Measurements from ENCODE around the gene CREBBP. TPM values are rescaled to one million over a fixed set of nuclear protein-coding genes. Genes with fewer than 3 reads are reported as not detected.

CREBBP gene
- total RNA-seq, 2 experiments from 2014 or later = 49.2 to 53.2 TPM

- no peak for DNase-seq
- Mint-ChIP-seq H3K27ac (no peak overlapping the region), H3K4me1 (peaks cover 23% of the 10 kb centered on the region), H3K36me3 (peaks cover 26% of the 10 kb centered on the region), H3K4me3 (no peak overlapping the region), H3K27me3 (peaks cover 4% of the 10 kb centered on the region), H3K9me3 (ENCODE audit: low read depth) (no peaks in the 10 kb centered on the region)
- ATAC-seq = no peak
- CTCF ChIA-PET = no interaction called here
Observed at GRCh38 chr16:3785413-3785812, 95.1 kb downstream of the CREBBP start.

GRCh38 chr16:3783516-3783915 is 97.0 kb downstream of the CREBBP start:
- Mint-ChIP-seq H3K36me3 (peaks cover 15% of the 10 kb centered on the region), H3K4me3 (no peak overlapping the region), H3K27me3 (no peaks in the 10 kb centered on the region), H3K9me3 (ENCODE audit: low read depth) (no peaks in the 10 kb centered on the region), H3K27ac (no peak overlapping the region), H3K4me1 (peaks cover 7% of the 10 kb centered on the region)
- CTCF ChIA-PET = no interaction called here
- DNase-seq (no peak), ATAC-seq (no peak)

- CTCF ChIA-PET = no interaction called here
- DNase-seq (no peak), ATAC-seq (no peak)
- no peaks in the 10 kb centered on the region for H3K9me3 Mint-ChIP-seq (ENCODE audit: low read depth)
- peaks cover 4% of the 10 kb centered on the region for H3K4me1 Mint-ChIP-seq
- no peaks in the 10 kb centered on the region for H3K27me3 Mint-ChIP-seq
- H3K27ac Mint-ChIP-seq = no peak overlapping the region
- H3K36me3 Mint-ChIP-seq = peaks cover 15% of the 10 kb centered on the region
- H3K4me3 Mint-ChIP-seq = no peak overlapping the region
Observed at GRCh38 chr16:3782566-3782965, 97.9 kb downstream of the CREBBP start.

GRCh38 chr16:3781421-3781820 is 99.1 kb downstream of the CREBBP start:
- H3K27me3 Mint-ChIP-seq = no peaks in the 10 kb centered on the region
- ATAC-seq = no peak

GRCh38 chr16:3780570-3780969 is 99.9 kb downstream of the CREBBP start:
- peaks cover 19% of the 10 kb centered on the region for H3K36me3 Mint-ChIP-seq
- ATAC-seq (peak; percentile 64), DNase-seq (no peak)
- H3K4me1 Mint-ChIP-seq = peaks cover 4% of the 10 kb centered on the region
- no peaks in the 10 kb centered on the region for H3K27me3 Mint-ChIP-seq
- CTCF ChIA-PET = no interaction called here
- H3K9me3 Mint-ChIP-seq (ENCODE audit: low read depth) = no peaks in the 10 kb centered on the region
- no peak overlapping the region for H3K4me3 Mint-ChIP-seq
- H3K27ac Mint-ChIP-seq = no peak overlapping the region

More at GRCh38 chr16:3781421-3781820, 99.1 kb downstream of the CREBBP start:
- no peak overlapping the region for H3K27ac Mint-ChIP-seq
- DNase-seq = no peak
- CTCF ChIA-PET = interaction anchor here (0.8 kb wide), 1 partner anchor 9 kb away, joined by 3 read pairs; no protein-coding TSS in a partner anchor
- peaks cover 19% of the 10 kb centered on the region for H3K36me3 Mint-ChIP-seq
- peaks cover 4% of the 10 kb centered on the region for H3K4me1 Mint-ChIP-seq
- H3K4me3 Mint-ChIP-seq = no peak overlapping the region
- H3K9me3 Mint-ChIP-seq (ENCODE audit: low read depth) = no peaks in the 10 kb centered on the region

- DNase-seq (no peak), ATAC-seq (no peak)
- peaks cover under 1% of the 10 kb centered on the region for H3K4me1 Mint-ChIP-seq
- no peak overlapping the region for H3K4me3 Mint-ChIP-seq
- H3K36me3 Mint-ChIP-seq = peaks cover 19% of the 10 kb centered on the region
- no peaks in the 10 kb centered on the region for H3K9me3 Mint-ChIP-seq (ENCODE audit: low read depth)
- H3K27me3 Mint-ChIP-seq = no peaks in the 10 kb centered on the region
- no peak overlapping the region for H3K27ac Mint-ChIP-seq
- CTCF ChIA-PET = interaction anchor here (0.9 kb wide), 1 partner anchor 14 kb away, joined by 3 read pairs; no protein-coding TSS in a partner anchor
Observed at GRCh38 chr16:3776316-3776715, 104.2 kb downstream of the CREBBP start.

- no peak overlapping the region for H3K27ac Mint-ChIP-seq
- DNase-seq = no peak
- H3K9me3 Mint-ChIP-seq (ENCODE audit: low read depth) = no peaks in the 10 kb centered on the region
- CTCF ChIA-PET = no interaction called here
- no peaks in the 10 kb centered on the region for H3K27me3 Mint-ChIP-seq
- no peak for ATAC-seq
- no peak overlapping the region for H3K4me3 Mint-ChIP-seq
- H3K4me1 Mint-ChIP-seq = no peaks in the 10 kb centered on the region
- peaks cover 23% of the 10 kb centered on the region for H3K36me3 Mint-ChIP-seq
Observed at GRCh38 chr16:3774819-3775218, 105.7 kb downstream of the CREBBP start.

GRCh38 chr16:3774156-3774767 is 106.3 kb downstream of the CREBBP start:
- no peaks in the 10 kb centered on the region for H3K27me3 Mint-ChIP-seq
- DNase-seq = no peak
- ATAC-seq = no peak
- CTCF ChIA-PET = no interaction called here
- H3K36me3 Mint-ChIP-seq = peaks cover 24% of the 10 kb centered on the region
- no peaks in the 10 kb centered on the region for H3K9me3 Mint-ChIP-seq (ENCODE audit: low read depth)
- H3K27ac Mint-ChIP-seq = no peak overlapping the region
- H3K4me1 Mint-ChIP-seq = no peaks in the 10 kb centered on the region
- no peak overlapping the region for H3K4me3 Mint-ChIP-seq

- Mint-ChIP-seq H3K36me3 (peaks cover 29% of the 10 kb centered on the region), H3K27me3 (no peaks in the 10 kb centered on the region), H3K4me1 (no peaks in the 10 kb centered on the region)
Observed at GRCh38 chr16:3773663-3774062, 106.8 kb downstream of the CREBBP start.

GRCh38 chr16:3771513-3771912 is 109.0 kb downstream of the CREBBP start:
- Mint-ChIP-seq H3K9me3 (ENCODE audit: low read depth) (no peaks in the 10 kb centered on the region), H3K4me3 (no peak overlapping the region), H3K4me1 (peaks cover 3% of the 10 kb centered on the region), H3K27me3 (no peaks in the 10 kb centered on the region), H3K36me3 (peaks cover 36% of the 10 kb centered on the region), H3K27ac (no peak overlapping the region)
- CTCF ChIA-PET = no interaction called here
- DNase-seq (no peak), ATAC-seq (no peak)

More at GRCh38 chr16:3773663-3774062, 106.8 kb downstream of the CREBBP start:
- ATAC-seq (no peak), DNase-seq (no peak)
- no peak overlapping the region for H3K27ac Mint-ChIP-seq
- CTCF ChIA-PET = no interaction called here
- H3K4me3 Mint-ChIP-seq = no peak overlapping the region
- no peaks in the 10 kb centered on the region for H3K9me3 Mint-ChIP-seq (ENCODE audit: low read depth)

GRCh38 chr16:3770530-3770929 is 110.0 kb downstream of the CREBBP start:
- Mint-ChIP-seq H3K9me3 (ENCODE audit: low read depth) (no peaks in the 10 kb centered on the region), H3K4me3 (no peak overlapping the region), H3K36me3 (peaks cover 31% of the 10 kb centered on the region)

GRCh38 chr16:3769942-3770341 is 110.6 kb downstream of the CREBBP start:
- Mint-ChIP-seq H3K9me3 (ENCODE audit: low read depth) (no peaks in the 10 kb centered on the region), H3K4me1 (peaks cover 3% of the 10 kb centered on the region), H3K36me3 (peaks cover 31% of the 10 kb centered on the region), H3K4me3 (no peak overlapping the region), H3K27ac (no peak overlapping the region), H3K27me3 (no peaks in the 10 kb centered on the region)
- no peak for ATAC-seq
- no peak for DNase-seq
- CTCF ChIA-PET = no interaction called here

More at GRCh38 chr16:3770530-3770929, 110.0 kb downstream of the CREBBP start:
- Mint-ChIP-seq H3K27me3 (no peaks in the 10 kb centered on the region), H3K27ac (no peak overlapping the region), H3K4me1 (peaks cover 3% of the 10 kb centered on the region)
- DNase-seq = no peak
- no peak for ATAC-seq
- CTCF ChIA-PET = no interaction called here

- H3K9me3 Mint-ChIP-seq (ENCODE audit: low read depth) = no peaks in the 10 kb centered on the region
- ATAC-seq (no peak), DNase-seq (no peak)
- no peak overlapping the region for H3K27ac Mint-ChIP-seq
- H3K27me3 Mint-ChIP-seq = no peaks in the 10 kb centered on the region
- H3K36me3 Mint-ChIP-seq = peaks cover 31% of the 10 kb centered on the region
- no peak overlapping the region for H3K4me3 Mint-ChIP-seq
- H3K4me1 Mint-ChIP-seq = peaks cover 3% of the 10 kb centered on the region
- CTCF ChIA-PET = no interaction called here
Observed at GRCh38 chr16:3769013-3769412, 111.5 kb downstream of the CREBBP start.

- Mint-ChIP-seq H3K27ac (no peak overlapping the region), H3K36me3 (peaks cover 25% of the 10 kb centered on the region), H3K27me3 (no peaks in the 10 kb centered on the region), H3K9me3 (ENCODE audit: low read depth) (no peaks in the 10 kb centered on the region), H3K4me1 (peaks cover 3% of the 10 kb centered on the region), H3K4me3 (no peak overlapping the region)
- DNase-seq (no peak), ATAC-seq (no peak)
- CTCF ChIA-PET = no interaction called here
Observed at GRCh38 chr16:3767333-3767986, 113.1 kb downstream of the CREBBP start.

Measured in activated CD8-positive, alpha-beta memory T cell treated with anti-CD3 and anti-CD28 coated beads, Interleukin-2, amount 10 ng/mL, durations not matched to agents 7 days and 5 days (primary cell).